Left cardiac atrium (tissue), 4 donors: ENCODE data around the gene ADAMTS17. TPM values are rescaled to one million over a fixed set of nuclear protein-coding genes. Genes with fewer than 3 reads are reported as not detected.

ENCODE experiments used
- ATAC-seq, 2 donors: fragments of 200-7000 bp; cut with Tn5 transposase; one replicate each; pipeline ENCODE4 v1.9.1; 2020; ENCODE audit warnings: mild to moderate bottlenecking in 2 of 2, moderate library complexity in 2 of 2
- DNase-seq: peaks from one replicate; pipeline ENCODE4 v3.0.0-alpha.2; 2020
- intact Hi-C, 2 donors: fragments of 100-400 bp; cut with DNase I; formaldehyde crosslinking; loops; one replicate each; pipeline versions ENCODE4 v1.14.1 to v1.15.1; 2022 to 2023
- long read RNA-seq: library from polyadenylated mRNA; unstranded; transcript quantifications from one replicate; pipeline ENCODE4 v2.0.0, GENCODE V29; 2021
- total RNA-seq, 2 donors: library from RNA; stranded (reverse); fragmentation: NEBNext Ultra II Directional; extraction: Animal tissue kit (Norgen Biotek cat#: 25700); gene quantifications; one replicate each; pipeline ENCODE4 v1.2.1, GENCODE V29; 2021
- donor health status: DM: no; HTN: yes; CAD: no.
- donor health status: DM: no; HTN: yes; CAD: no; lungs with severe emphysema.
- donor health status: DM: yes; HTN: yes; CAD: no.
- donor health status: Dilated cardiomyopathy.

The ADAMTS17 gene
- 1 to 10 TPM; 3.2 to 6.3 TPM for total RNA-seq
- long read RNA-seq, partial matches to known transcripts = 1 of 2 reads
- long read RNA-seq, other reads (novel, unspliced or antisense) = 1 of 2 reads

- intact Hi-C loops = loop anchor here in 1 of 2 donors (2.0 to 10.0 kb wide), 2 partner anchors 413 to 663 kb away; no protein-coding TSS in a partner anchor
- ATAC-seq (peak; percentile 99), DNase-seq (peak; percentile 98)
These were observed at the start of gene ADAMTS17 for GRCh38 chr15:100341750-100342560. Gene ADAMTS17, minus strand, starts transcription at chr15:100341975. Its CDS starts 76 bp downstream, at chr15:100341899.

GRCh38 chr15:100385300-100386050 lies 43.7 kb upstream of the ADAMTS17 start:
- ATAC-seq (no peak), DNase-seq (no peak)
- intact Hi-C loops = no loop called here

GRCh38 chr15:100384108-100384410 lies 42.3 kb upstream of the ADAMTS17 start:
- intact Hi-C loops = no loop called here
- DNase-seq = no peak
- ATAC-seq = no peak

GRCh38 chr15:100383302-100384107 lies 41.7 kb upstream of the ADAMTS17 start:
- intact Hi-C loops = no loop called here
- ATAC-seq (peak in 1 of 2 donors; percentile 16), DNase-seq (no peak)

- DNase-seq = no peak
- ATAC-seq = peak; percentile 53 to 75
- intact Hi-C loops = no loop called here
These were observed 32.2 kb upstream of the ADAMTS17 start for GRCh38 chr15:100373942-100374341.

- ATAC-seq (peak; percentile 67 to 74), DNase-seq (no peak)
- intact Hi-C loops = no loop called here
These were observed 31.5 kb upstream of the ADAMTS17 start for GRCh38 chr15:100373120-100373896.

- peak; percentile 40 for DNase-seq
- intact Hi-C loops = no loop called here
These were observed 31.0 kb upstream of the ADAMTS17 start for GRCh38 chr15:100372739-100373119.

GRCh38 chr15:100355342-100355741 lies 13.6 kb upstream of the ADAMTS17 start:
- DNase-seq (no peak), ATAC-seq (no peak)
- intact Hi-C loops = no loop called here

More at GRCh38 chr15:100372739-100373119, 31.0 kb upstream of the ADAMTS17 start:
- peak; percentile 82 to 95 for ATAC-seq

- DNase-seq (no peak), ATAC-seq (no peak)
- intact Hi-C loops = loop anchor here in 1 of 2 donors (5.0 kb wide), 1 partner anchor 219 kb away; no protein-coding TSS in a partner anchor
These were observed 11.7 kb upstream of the ADAMTS17 start for GRCh38 chr15:100353449-100353848.

GRCh38 chr15:100350434-100351226 lies 8.9 kb upstream of the ADAMTS17 start:
- ATAC-seq (peak; percentile 21 to 79), DNase-seq (no peak)
- intact Hi-C loops = loop anchor here in 1 of 2 donors (5.0 kb wide), 1 partner anchor 222 kb away; no protein-coding TSS in a partner anchor

- peak; percentile 96 to 97 for ATAC-seq
- intact Hi-C loops = loop anchor here in 1 of 2 donors (5.0 to 10.0 kb wide), 2 partner anchors 222 to 655 kb away; no protein-coding TSS in a partner anchor
- peak; percentile 94 for DNase-seq
These were observed 8.1 kb upstream of the ADAMTS17 start for GRCh38 chr15:100349696-100350433.

GRCh38 chr15:100349321-100349695 lies 7.5 kb upstream of the ADAMTS17 start:
- intact Hi-C loops = loop anchor here in 1 of 2 donors (10.0 kb wide), 1 partner anchor 655 kb away; no protein-coding TSS in a partner anchor
- ATAC-seq (no peak), DNase-seq (no peak)

GRCh38 chr15:100348578-100348977 lies 6.8 kb upstream of the ADAMTS17 start:
- intact Hi-C loops = loop anchor here in 1 of 2 donors (10.0 kb wide), 1 partner anchor 656 kb away; no protein-coding TSS in a partner anchor
- DNase-seq (no peak), ATAC-seq (no peak)

GRCh38 chr15:100346866-100347512 lies 5.2 kb upstream of the ADAMTS17 start:
- intact Hi-C loops = loop anchor here in 1 of 2 donors (10.0 kb wide), 1 partner anchor 658 kb away; no protein-coding TSS in a partner anchor
- ATAC-seq (no peak), DNase-seq (no peak)

GRCh38 chr15:100345438-100345837 lies 3.7 kb upstream of the ADAMTS17 start:
- DNase-seq = no peak
- intact Hi-C loops = loop anchor here in 1 of 2 donors (10.0 kb wide), 1 partner anchor 659 kb away; no protein-coding TSS in a partner anchor

GRCh38 chr15:100343251-100343650 lies 1.5 kb upstream of the ADAMTS17 start:
- ATAC-seq (no peak), DNase-seq (no peak)
- intact Hi-C loops = loop anchor here in 1 of 2 donors (10.0 kb wide), 1 partner anchor 662 kb away; no protein-coding TSS in a partner anchor

More at GRCh38 chr15:100345438-100345837, 3.7 kb upstream of the ADAMTS17 start:
- ATAC-seq = no peak
